SH-SY5Y (cell line): Measurements from ENCODE around the gene ENTR1.

Experiments used
- GATA2 ChIP-seq: IDR thresholded peaks from 2 replicates; pipeline ENCODE4 v1.6.1; 2011; ENCODE audit warnings: mild to moderate bottlenecking, low read depth, low read length
- GATA3 ChIP-seq: IDR thresholded peaks from 2 replicates; pipeline ENCODE4 v1.6.1; 2011; ENCODE audit warnings: low read depth, mild to moderate bottlenecking, low read length, moderate library complexity

- TF ChIP-seq GATA2 (no peak), GATA3 (no peak)
Measured at GRCh38 chr9:136404801-136405136, 5.6 kb downstream of the ENTR1 start.
